Neural cell (in vitro differentiated cells): ENCODE measurements around the gene LTK. TPM values are rescaled to one million over a fixed set of nuclear protein-coding genes. Genes with fewer than 3 reads are reported as not detected.
"Not testable (repeated sequence)": the region's sequence is repeated elsewhere in the genome, so short reads cannot be mapped to it uniquely, and the experiment has no call there.

Experiments used
- H2AFZ ChIP-seq: fragments of 200-600, 300-800 bp; sonication (generic), shearing (Covaris generic); 2 replicates; pipeline ENCODE4 v1.6.0; 2014; ENCODE audit warnings: low read depth, mild to moderate bottlenecking, antibody characterized with exemption, low read length, moderate library complexity
- H3F3A ChIP-seq: fragments of 200-600 bp; shearing (Covaris generic); 2 replicates; pipeline ENCODE4 v1.6.1; 2016; ENCODE audit warnings: mild to moderate bottlenecking, moderate library complexity, mixed read lengths, antibody characterized with exemption, low read length; ENCODE audit not compliant: insufficient read depth, poor library complexity, severe bottlenecking
- H3K27ac ChIP-seq: fragments of 200-600, 300-800 bp; sonication (generic), shearing (Covaris generic); 2 replicates; pipeline ENCODE4 v1.5.1; 2014; ENCODE audit warnings: mild to moderate bottlenecking, low read length, moderate library complexity
- H3K27me3 ChIP-seq: fragments of 300-800, 200-600 bp; sonication (generic), shearing (Covaris generic); 2 replicates; pipeline ENCODE4 v1.6.0; 2014; ENCODE audit warnings: mild to moderate bottlenecking, low read depth, low read length, moderate library complexity; ENCODE audit not compliant: insufficient read depth
- H3K36me3 ChIP-seq: fragments of 300-800, 200-600 bp; sonication (generic), shearing (Covaris generic); 2 replicates; pipeline ENCODE4 v1.5.1; 2014; ENCODE audit warnings: mild to moderate bottlenecking, antibody characterized with exemption, low read length, moderate library complexity; ENCODE audit not compliant: insufficient read depth
- H3K4me2 ChIP-seq: fragments of 300-800, 200-600 bp; sonication (generic), shearing (Covaris generic); 2 replicates; pipeline ENCODE4 v1.6.0; 2014; ENCODE audit warnings: mild to moderate bottlenecking, low read length
- H3K4me3 ChIP-seq: fragments of 300-800, 200-600 bp; sonication (generic), shearing (Covaris generic); 2 replicates; pipeline ENCODE4 v1.5.1; 2014; ENCODE audit warnings: mild to moderate bottlenecking, low read length, moderate library complexity
- H3K79me2 ChIP-seq: fragments of 200-600 bp; shearing (Covaris generic); replicated peaks from 2 replicates; pipeline ENCODE4 v1.6.0; 2014; ENCODE audit warnings: mild to moderate bottlenecking, low read length, moderate library complexity; ENCODE audit not compliant: insufficient read depth
- H3K9ac ChIP-seq: fragments of 300-800, 200-600 bp; sonication (generic), shearing (Covaris generic); 2 replicates; pipeline ENCODE4 v1.6.1; 2016; ENCODE audit warnings: mild to moderate bottlenecking, low read length, mixed read lengths
- H3K9me2 ChIP-seq: fragments of 200-600 bp; shearing (Covaris generic); 2 replicates; pipeline ENCODE4 v1.6.1; 2016; ENCODE audit warnings: mild to moderate bottlenecking, low read length, mixed read lengths; ENCODE audit not compliant: insufficient read depth
- H3K9me3 ChIP-seq: fragments of 200-600, 300-800 bp; sonication (generic), shearing (Covaris generic); 2 replicates; pipeline ENCODE4 v1.6.1; 2016; ENCODE audit warnings: mild to moderate bottlenecking, mixed run types, low read length, moderate library complexity, mixed read lengths
- H4K20me1 ChIP-seq: fragments of 200-600 bp; shearing (Covaris generic); 2 replicates; pipeline ENCODE4 v1.6.1; 2016; ENCODE audit warnings: mild to moderate bottlenecking, mixed run types; ENCODE audit not compliant: insufficient read depth
- EP300 ChIP-seq: fragments of 450-650 bp; conservative IDR thresholded peaks from 2 replicates; pipeline ENCODE4 v1.6.1; 2014; ENCODE audit warnings: antibody characterized with exemption, mild to moderate bottlenecking, moderate library complexity; ENCODE audit not compliant: poor library complexity, severe bottlenecking
- EZH2 ChIP-seq: fragments of 200-600, 300-800 bp; shearing (Covaris generic), sonication (generic); IDR thresholded peaks from 2 replicates; pipeline ENCODE4 v1.6.1; 2014; ENCODE audit warnings: antibody characterized with exemption, low read length, borderline replicate concordance, mild to moderate bottlenecking; ENCODE audit not compliant: insufficient read depth, poor library complexity, severe bottlenecking
- MXI1 ChIP-seq: fragments of 450-650 bp; conservative IDR thresholded peaks from 2 replicates; pipeline ENCODE4 v1.6.1; 2014; ENCODE audit warnings: antibody characterized with exemption, mild to moderate bottlenecking; ENCODE audit not compliant: poor library complexity, severe bottlenecking
- POLR2AphosphoS5 ChIP-seq: IDR thresholded peaks from 2 replicates; pipeline ENCODE4 v1.6.1; 2012
- RAD21 ChIP-seq: fragments of 450-650 bp; conservative IDR thresholded peaks from 2 replicates; pipeline ENCODE4 v1.6.1; 2014; ENCODE audit warnings: antibody characterized with exemption, mild to moderate bottlenecking, moderate library complexity
- SMC3 ChIP-seq: fragments of 450-650 bp; conservative IDR thresholded peaks from 2 replicates; pipeline ENCODE4 v1.6.1; 2014; ENCODE audit warnings: antibody characterized with exemption, mild to moderate bottlenecking, moderate library complexity; ENCODE audit not compliant: poor library complexity
- TAF1 ChIP-seq: IDR thresholded peaks from 2 replicates; pipeline ENCODE4 v1.6.1; 2012; ENCODE audit warnings: low read depth
- polyA plus RNA-seq: library from polyadenylated mRNA; depleted of rRNA; stranded (reverse); fragments of >200 nt; gene quantifications from 2 replicates; pipeline ENCODE4 v1.2.3, GENCODE V29; 2014
- TF ChIP-seq, protein P1 (sequence below): fragments of 450-650 bp; IDR thresholded peaks from 2 replicates; pipeline ENCODE4 v1.5.1; 2014; ENCODE audit warnings: antibody characterized with exemption, mild to moderate bottlenecking, moderate library complexity; ENCODE audit not compliant: poor library complexity, severe bottlenecking
- TF ChIP-seq, protein P2 (sequence below): IDR thresholded peaks from 2 replicates; pipeline ENCODE4 v1.6.1; 2012; ENCODE audit warnings: borderline replicate concordance

LTK gene
- polyA plus RNA-seq, 1 donor from 2014 or later: 0.28 TPM

DNA sequence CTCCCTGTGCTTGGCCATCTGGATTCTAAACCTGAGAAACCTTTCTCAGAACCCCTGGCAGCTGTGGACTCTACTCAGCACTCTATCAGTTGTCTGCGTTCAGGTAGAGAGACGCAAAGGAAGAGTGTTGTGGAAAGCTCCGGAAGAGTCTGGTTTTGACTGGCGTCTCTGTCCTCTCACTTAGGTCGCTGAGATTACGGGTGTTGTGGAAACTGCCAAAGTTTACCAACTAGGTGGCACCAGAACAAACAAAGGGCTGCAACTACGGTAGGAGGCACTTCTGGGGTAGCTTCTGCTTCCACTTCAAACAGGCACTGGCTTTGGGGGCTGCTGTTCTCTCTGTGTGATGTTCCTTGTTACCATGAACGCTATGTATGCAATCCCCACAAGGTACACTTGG lies 39.2 kb downstream of the LTK start:
- Histone ChIP-seq H3K36me3 (peaks cover 9% of the 10 kb centered on the region), H4K20me1 (no peaks in the 10 kb centered on the region), H3K79me2 (no peaks in the 10 kb centered on the region), H3K27me3 (no peaks in the 10 kb centered on the region), H3K9me2 (no peaks in the 10 kb centered on the region), H3K4me2 (no peak overlapping the region), H3K9me3 (no peaks in the 10 kb centered on the region), H3F3A (no peaks in the 10 kb centered on the region), H2AFZ (no peak overlapping the region), H3K9ac (no peak overlapping the region), H3K4me3 (no peak overlapping the region), H3K27ac (no peak overlapping the region)
- no peak for TF ChIP-seq TAF1
- TF ChIP-seq, protein P1, sequence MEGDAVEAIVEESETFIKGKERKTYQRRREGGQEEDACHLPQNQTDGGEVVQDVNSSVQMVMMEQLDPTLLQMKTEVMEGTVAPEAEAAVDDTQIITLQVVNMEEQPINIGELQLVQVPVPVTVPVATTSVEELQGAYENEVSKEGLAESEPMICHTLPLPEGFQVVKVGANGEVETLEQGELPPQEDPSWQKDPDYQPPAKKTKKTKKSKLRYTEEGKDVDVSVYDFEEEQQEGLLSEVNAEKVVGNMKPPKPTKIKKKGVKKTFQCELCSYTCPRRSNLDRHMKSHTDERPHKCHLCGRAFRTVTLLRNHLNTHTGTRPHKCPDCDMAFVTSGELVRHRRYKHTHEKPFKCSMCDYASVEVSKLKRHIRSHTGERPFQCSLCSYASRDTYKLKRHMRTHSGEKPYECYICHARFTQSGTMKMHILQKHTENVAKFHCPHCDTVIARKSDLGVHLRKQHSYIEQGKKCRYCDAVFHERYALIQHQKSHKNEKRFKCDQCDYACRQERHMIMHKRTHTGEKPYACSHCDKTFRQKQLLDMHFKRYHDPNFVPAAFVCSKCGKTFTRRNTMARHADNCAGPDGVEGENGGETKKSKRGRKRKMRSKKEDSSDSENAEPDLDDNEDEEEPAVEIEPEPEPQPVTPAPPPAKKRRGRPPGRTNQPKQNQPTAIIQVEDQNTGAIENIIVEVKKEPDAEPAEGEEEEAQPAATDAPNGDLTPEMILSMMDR: no peak
- no peak for TF ChIP-seq RAD21
- TF ChIP-seq, protein P2, sequence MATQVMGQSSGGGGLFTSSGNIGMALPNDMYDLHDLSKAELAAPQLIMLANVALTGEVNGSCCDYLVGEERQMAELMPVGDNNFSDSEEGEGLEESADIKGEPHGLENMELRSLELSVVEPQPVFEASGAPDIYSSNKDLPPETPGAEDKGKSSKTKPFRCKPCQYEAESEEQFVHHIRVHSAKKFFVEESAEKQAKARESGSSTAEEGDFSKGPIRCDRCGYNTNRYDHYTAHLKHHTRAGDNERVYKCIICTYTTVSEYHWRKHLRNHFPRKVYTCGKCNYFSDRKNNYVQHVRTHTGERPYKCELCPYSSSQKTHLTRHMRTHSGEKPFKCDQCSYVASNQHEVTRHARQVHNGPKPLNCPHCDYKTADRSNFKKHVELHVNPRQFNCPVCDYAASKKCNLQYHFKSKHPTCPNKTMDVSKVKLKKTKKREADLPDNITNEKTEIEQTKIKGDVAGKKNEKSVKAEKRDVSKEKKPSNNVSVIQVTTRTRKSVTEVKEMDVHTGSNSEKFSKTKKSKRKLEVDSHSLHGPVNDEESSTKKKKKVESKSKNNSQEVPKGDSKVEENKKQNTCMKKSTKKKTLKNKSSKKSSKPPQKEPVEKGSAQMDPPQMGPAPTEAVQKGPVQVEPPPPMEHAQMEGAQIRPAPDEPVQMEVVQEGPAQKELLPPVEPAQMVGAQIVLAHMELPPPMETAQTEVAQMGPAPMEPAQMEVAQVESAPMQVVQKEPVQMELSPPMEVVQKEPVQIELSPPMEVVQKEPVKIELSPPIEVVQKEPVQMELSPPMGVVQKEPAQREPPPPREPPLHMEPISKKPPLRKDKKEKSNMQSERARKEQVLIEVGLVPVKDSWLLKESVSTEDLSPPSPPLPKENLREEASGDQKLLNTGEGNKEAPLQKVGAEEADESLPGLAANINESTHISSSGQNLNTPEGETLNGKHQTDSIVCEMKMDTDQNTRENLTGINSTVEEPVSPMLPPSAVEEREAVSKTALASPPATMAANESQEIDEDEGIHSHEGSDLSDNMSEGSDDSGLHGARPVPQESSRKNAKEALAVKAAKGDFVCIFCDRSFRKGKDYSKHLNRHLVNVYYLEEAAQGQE: no peak
- no peak for TF ChIP-seq MXI1
- TF ChIP-seq SMC3: no peak
- TF ChIP-seq EZH2: no peak
- no peak for TF ChIP-seq EP300
- no peak for TF ChIP-seq POLR2AphosphoS5

DNA sequence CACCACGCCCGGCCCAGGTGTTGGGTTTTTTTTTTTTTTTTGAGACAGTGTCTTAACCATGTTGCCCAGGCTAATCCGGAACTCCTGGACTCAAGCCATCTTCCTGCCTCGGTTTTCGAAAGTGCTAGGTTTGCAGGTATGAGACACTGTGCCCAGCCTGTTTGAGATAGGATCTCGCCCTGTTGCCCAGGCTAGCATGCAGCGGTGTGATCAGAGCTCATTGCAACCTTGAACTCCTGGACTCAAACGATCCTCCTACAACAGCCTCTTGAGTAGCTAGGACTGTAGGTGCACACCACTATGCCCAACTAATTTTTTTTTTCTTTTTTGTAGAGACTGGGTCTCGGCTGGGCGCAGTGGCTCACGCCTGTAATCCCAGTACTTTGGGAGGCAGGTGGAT lies 40.2 kb downstream of the LTK start:
- Histone ChIP-seq H3K4me2 (no peak overlapping the region), H3K9ac (no peak overlapping the region), H3K27ac (no peak overlapping the region), H4K20me1 (no peaks in the 10 kb centered on the region), H3K27me3 (no peaks in the 10 kb centered on the region), H3F3A (no peaks in the 10 kb centered on the region), H3K9me2 (no peaks in the 10 kb centered on the region), H2AFZ (no peak overlapping the region), H3K9me3 (no peaks in the 10 kb centered on the region), H3K36me3 (peaks cover 9% of the 10 kb centered on the region), H3K4me3 (no peak overlapping the region), H3K79me2 (no peaks in the 10 kb centered on the region)
- no peak for TF ChIP-seq RAD21

DNA sequence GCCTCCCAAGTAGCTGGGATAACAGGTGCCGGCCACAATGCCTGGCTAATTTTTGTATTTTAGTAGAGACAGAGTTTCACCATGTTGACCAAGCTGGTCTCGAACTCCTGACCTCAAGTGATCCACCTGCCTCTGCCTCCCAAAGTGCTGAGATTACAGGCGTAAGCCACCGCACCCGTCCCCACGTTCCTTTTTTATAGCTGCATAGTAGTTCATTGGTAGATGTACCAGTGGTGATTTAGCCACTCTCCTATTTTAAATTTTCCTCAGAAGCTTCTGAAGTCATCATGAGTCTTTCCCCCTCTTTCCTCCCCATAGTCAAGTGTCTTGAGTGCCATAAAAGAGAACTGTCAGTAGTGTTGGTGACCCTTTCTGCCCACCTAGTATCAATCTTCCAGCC lies 44.0 kb downstream of the LTK start:
- not testable (repeated sequence) for H3K4me2 ChIP-seq, H4K20me1 ChIP-seq, H2AFZ ChIP-seq, H3K4me3 ChIP-seq, H3K79me2 ChIP-seq, H3K36me3 ChIP-seq, H3K27ac ChIP-seq, H3K9me3 ChIP-seq, H3K9me2 ChIP-seq, H3K9ac ChIP-seq, H3K27me3 ChIP-seq, H3F3A ChIP-seq
